GM19240 (cell line): ENCODE measurements around the gene TFB1M.

Experiments
- DNase-seq: peaks from one replicate; pipeline ENCODE4 v3.0.0; 2011; ENCODE audit warnings: low spot score; ENCODE audit not compliant: insufficient read length

The TFB1M gene

GRCh38 chr6:155212616-155213380, 101.5 kb downstream of the TFB1M start:
- no peak for DNase-seq

- DNase-seq, result no peak
Observed at GRCh38 chr6:155212106-155212505, 102.2 kb downstream of the TFB1M start.

GRCh38 chr6:155207223-155207622, 107.1 kb downstream of the TFB1M start:
- no peak for DNase-seq
